GM21367 (cell line): ENCODE measurements around the gene DAPK1.

Source experiments
- ATAC-seq: cut with Tn5 transposase; IDR thresholded peaks from one replicate; pipeline ENCODE4 v1.9.1; 2021; ENCODE audit not compliant: unreplicated experiment

Gene DAPK1

DNA sequence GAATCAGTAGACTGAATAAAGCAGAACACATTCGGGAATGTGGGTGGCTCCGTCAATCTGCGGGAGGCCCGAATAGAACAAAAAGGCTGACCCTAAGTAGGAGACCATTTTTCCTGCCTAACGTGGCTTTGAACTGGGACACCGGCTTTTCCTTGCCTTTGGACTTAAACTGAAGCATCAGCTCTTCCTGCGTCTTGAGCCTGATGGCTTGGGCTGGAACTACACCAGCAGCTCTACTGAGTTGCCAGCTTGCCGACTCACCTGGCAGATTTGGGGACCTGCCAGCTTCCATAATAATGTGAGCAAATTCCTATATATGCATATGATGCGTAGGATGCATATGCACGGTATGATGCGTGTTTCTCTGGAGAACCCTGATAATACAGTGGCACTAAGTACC lies 111.3 kb downstream of the DAPK1 start:
- ATAC-seq, result no peak

DNA sequence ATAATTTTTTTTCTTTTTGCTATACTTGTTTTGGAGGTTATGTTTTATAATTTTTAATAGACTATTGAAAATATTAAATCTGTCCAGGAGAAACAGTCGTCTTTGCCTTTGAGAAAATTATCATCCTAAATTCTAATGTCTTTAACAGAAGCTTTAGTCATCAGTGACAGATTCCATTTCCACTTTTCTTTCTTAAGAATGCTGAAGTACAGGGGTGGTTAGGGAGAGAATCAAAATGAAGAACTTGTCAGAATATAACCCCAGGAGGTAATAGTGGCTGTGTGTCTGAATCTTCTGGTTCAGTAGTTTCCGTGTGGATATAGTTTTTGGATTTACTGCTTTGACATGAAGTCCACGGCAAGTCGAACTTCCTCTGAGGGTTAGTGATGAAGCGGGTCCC lies 111.8 kb downstream of the DAPK1 start:
- ATAC-seq, result no peak

GRCh38 chr9:87610200-87611155 lies 112.8 kb downstream of the DAPK1 start:
- no peak for ATAC-seq

DNA sequence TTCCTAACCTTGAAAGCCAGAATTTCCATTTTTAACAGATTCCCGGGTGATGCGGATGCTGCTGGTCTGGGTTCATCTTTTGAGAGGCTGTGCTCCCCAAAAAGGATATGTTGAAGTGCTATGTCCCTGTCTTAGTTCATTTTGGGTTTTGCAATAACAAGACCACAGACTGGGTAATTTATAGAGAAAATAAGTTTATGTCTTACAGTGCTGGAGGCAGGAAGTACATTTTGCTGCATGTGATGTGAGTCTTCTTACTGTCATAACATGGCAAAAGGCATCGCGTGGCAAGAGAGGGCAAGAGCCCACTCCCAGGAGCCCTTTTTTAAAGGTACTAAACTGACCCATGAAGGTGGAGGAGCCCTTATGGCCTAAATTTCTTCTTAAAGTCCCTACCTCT lies 114.1 kb downstream of the DAPK1 start:
- ATAC-seq, result no peak

DNA sequence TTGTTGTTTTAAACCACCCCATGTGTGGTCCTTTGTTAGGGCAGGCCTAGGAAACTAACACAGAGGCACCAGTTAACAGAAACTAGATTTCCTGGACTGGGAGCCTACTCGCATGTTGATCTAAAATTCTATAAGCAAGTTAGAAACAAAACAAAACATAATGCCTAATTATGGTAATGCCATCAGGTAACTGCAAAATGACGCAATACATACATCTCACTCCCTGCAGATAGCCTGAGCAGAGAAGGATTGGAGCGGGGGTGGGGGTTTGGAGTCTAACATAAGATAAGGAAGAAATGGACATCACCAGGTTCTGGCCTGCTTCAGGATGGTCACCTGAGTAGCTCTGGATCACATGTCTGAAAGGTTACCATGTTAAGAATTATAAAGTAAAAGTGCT lies 114.9 kb downstream of the DAPK1 start:
- no peak for ATAC-seq

GRCh38 chr9:87613265-87614111 lies 115.8 kb downstream of the DAPK1 start:
- no peak for ATAC-seq

- no peak for ATAC-seq
These were observed 116.7 kb downstream of the DAPK1 start for GRCh38 chr9:87614397-87614796.

DNA sequence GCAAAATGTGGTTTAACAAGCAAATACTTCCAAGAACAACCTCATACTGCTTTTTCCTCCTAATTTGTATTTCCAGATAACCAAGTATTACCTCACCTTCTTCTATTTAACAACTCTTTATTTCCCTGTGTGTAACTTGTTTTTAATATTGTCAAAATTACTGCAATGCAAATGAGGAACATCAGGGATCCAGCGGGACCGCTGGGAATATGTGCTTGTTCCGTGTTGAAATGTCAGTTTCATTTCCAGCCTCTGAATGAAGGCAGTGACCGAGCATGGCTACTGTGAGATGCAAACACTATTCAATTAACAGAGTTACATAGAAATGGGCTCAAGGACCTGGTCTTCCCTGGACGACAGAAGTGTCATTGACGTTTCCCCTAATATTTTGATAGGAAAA lies 117.5 kb downstream of the DAPK1 start:
- no peak for ATAC-seq

- no peak for ATAC-seq
These were observed 118.0 kb downstream of the DAPK1 start for GRCh38 chr9:87615547-87616148.

GRCh38 chr9:87618226-87618625 lies 120.6 kb downstream of the DAPK1 start:
- no peak for ATAC-seq

DNA sequence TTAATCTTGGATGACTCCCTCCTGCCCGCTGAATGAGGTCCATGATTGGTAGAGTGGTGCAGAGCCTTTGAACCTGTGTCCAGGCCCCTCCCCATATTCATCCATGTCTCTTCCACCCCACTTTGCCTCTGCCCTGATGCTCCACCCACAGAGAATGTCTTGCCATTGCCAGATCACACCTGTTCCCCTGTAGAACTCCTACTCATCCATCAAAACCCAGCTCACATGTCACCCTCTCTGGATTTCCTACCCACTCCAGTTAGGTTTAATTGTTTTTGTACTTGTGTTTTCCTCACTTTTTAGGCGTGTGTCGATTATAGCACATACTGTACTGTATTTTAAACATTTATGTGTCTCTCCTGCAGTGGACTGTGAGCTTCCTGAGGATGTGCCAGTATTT lies 121.3 kb downstream of the DAPK1 start:
- no peak for ATAC-seq

GRCh38 chr9:87619346-87619745 lies 121.7 kb downstream of the DAPK1 start:
- ATAC-seq, result no peak

- ATAC-seq, result no peak
These were observed 123.2 kb downstream of the DAPK1 start for GRCh38 chr9:87620731-87621322.

DNA sequence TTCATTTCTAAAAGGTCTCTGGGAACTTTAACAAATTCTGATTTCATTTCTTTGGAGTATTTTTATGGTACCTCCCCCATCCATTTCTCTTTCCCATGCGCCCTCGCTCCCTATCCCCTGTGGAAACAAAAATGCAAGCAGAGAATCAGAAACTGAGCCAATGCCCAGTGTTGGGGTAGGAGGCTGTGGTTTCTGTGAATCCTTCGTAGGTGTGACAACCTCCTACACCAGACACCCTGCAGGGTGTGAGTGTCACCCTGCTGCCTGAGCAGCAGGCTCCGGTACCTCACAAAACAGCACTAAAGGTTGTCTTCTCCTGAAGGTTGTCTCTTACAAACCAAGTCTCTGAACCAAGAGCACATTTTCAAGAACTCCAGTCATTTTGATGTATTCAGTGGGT lies 124.4 kb downstream of the DAPK1 start:
- no peak for ATAC-seq

- ATAC-seq, result no peak
These were observed 125.3 kb downstream of the DAPK1 start for GRCh38 chr9:87622923-87623322.

- no peak for ATAC-seq
These were observed 130.7 kb downstream of the DAPK1 start for GRCh38 chr9:87628346-87628745.

DNA sequence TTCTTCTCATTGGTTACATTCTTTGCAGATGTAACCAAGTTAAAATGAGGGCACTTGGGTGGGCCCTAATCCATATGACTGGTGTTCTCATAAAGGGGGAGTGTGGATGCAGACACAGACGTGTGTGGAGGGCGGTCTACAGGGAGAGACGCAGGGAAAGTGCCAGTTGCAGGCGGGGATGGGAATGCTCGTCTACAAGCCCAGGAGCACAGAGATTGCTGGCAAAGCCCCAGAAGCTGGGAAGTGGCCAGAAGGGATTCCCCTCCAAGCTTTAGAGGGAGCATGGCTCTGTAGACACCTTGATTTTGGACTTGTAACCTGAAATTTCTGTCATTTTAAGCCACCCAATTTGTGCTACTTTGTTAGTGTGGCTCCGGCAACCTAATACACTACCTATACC lies 131.4 kb downstream of the DAPK1 start:
- ATAC-seq, result no peak

DNA sequence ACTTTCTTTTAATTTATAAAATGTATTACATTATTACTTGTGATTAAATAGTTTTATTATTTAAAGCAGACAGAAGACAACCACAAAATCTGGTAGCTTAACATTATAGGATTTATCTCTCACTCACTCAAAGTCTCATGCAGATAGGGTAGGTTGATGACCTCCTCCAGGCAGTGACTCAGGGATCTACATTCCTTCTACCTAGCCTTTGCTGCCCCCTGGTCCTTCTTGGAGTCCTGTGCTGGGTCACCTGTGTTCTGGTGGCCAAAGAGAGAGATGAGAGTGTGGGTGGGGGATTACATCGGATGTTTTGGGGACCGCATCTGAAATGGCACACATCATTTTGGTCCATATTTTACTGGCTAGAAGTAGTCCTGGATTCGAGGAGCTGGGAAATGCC lies 132.6 kb downstream of the DAPK1 start:
- ATAC-seq, result no peak

DNA sequence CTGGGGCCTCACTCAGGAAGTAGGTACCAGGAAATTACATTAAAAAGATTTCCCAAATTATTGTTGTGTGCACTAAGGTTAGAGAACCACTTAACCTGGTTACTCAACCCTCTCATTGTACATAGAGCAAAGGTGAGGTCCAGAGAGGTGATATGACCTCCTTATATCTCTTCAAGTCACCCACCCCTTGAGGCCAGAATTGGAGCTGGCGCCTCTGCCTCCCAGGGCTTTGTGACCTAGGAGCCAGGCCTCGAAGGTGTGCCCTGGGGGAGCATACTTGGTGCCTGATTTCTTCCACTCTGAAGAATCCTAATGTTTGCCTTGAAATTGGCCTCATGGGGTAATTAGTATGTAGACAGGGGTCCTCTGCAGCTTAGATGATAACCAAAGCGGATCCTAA lies 133.2 kb downstream of the DAPK1 start:
- ATAC-seq, result no peak

DNA sequence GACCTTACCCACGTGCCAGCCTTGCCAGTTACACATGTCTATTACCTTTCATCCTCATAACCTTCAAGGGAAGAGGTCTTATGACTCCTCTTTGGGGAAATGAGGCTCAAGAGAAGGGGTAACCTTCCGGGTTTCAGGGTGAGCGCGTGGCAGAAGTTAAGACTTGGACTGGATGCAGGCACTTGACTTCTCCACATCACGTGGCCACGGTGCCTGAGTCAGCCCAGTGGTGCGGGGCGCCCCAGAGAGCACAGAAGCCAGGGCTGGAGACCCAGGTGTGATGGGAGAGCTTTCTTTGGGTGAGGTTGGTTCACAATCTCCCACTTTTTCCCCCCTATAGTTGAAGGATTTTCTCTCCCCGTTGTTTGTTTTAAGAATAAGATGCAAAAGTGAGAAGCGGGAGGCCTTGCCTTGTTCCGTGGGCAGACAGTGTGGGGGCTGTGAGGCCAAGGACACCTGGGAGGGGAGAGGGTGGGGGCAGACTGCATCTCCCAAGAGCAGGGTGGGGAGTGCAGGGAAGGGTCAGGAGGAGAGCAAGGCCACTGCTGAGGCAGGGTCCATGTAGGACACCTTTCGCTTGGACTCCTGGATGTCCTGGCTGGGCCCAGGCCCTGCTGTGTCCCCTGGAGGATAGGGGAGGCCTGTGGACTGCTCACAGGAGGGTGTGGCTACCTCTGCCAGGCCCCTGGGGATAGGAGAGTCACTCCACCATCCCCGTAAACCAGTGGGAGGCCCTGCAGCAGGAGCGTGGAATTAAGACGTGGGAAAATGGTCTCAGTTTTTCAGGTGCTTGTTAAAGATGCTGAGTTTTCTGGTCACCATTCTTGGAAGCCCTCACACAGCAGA lies 138.2 kb downstream of the DAPK1 start:
- ATAC-seq, result no peak
